ENCODE results near the gene SPTSSB. TPM values are rescaled to one million over a fixed set of nuclear protein-coding genes. Genes with fewer than 3 reads are reported as not detected.

SPTSSB gene
- total RNA-seq, 1 experiment from 2014 or later: 15.7 TPM

DNA sequence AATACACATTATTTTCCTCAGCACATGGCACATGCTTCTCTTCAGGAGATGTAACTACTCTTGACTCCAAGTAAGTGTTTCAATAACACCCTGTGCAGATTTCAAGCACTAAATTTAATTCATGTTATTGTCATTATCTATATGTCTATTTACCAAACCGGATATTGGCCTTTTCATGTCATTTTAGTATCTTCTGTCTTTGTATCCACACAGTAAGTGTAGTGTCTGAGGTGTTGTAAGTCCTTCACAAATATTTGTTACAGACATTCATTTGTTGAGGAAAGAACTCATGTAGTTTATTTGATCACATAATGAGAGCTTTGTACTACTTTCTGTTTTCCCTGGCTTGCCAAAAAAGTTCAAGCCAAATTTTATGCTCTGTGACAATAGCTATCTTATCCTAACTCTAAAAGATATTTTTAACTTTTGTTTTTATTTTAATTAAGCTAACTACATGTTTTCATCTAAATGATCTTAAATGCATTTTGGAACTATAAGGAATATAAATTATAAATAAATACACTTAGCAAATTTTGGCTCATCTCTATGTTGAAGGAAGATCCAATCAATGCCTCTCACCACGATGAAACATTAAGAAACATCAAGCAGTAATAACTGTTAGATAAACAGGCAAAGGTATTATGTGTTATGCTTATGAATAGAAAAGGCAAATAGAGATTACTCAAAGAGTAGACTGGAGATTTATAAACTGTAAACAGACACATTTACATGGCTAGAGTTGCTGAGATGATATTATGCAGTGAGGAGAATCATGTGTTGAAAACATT is 48.3 kb downstream of the SPTSSB start:
- Mint-ChIP-seq H3K4me1 (no peaks in the 10 kb centered on the region), H3K9me3 (peaks cover 8% of the 10 kb centered on the region), H3K27ac (no peak overlapping the region), H3K27me3 (ENCODE audit: low read depth) (no peaks in the 10 kb centered on the region), H3K4me3 (no peak overlapping the region), H3K36me3 (no peaks in the 10 kb centered on the region)
- ChIA-PET POLR2A (no interaction called here), CTCF (no interaction called here)
- TF ChIP-seq MXD4 (CRISPR knock-in tag; IDR thresholded peaks at IDR 0.05; ENCODE audit: borderline replicate concordance) (no peak), GTF2I (CRISPR knock-in tag; conservative IDR thresholded peaks at IDR 0.05) (no peak), JAZF1 (CRISPR knock-in tag; IDR thresholded peaks at IDR 0.05) (no peak), SP1 (CRISPR knock-in tag; conservative IDR thresholded peaks at IDR 0.05) (no peak), NR2C2 (CRISPR knock-in tag; IDR thresholded peaks at IDR 0.05) (no peak), NFE2L1 (CRISPR knock-in tag; IDR thresholded peaks at IDR 0.05) (no peak), NR3C1 (CRISPR knock-in tag; conservative IDR thresholded peaks at IDR 0.05; ENCODE audit: low read depth) (no peak)
- TF ChIP-seq, protein P1, sequence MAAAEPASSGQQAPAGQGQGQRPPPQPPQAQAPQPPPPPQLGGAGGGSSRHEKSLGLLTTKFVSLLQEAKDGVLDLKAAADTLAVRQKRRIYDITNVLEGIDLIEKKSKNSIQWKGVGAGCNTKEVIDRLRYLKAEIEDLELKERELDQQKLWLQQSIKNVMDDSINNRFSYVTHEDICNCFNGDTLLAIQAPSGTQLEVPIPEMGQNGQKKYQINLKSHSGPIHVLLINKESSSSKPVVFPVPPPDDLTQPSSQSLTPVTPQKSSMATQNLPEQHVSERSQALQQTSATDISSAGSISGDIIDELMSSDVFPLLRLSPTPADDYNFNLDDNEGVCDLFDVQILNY (CRISPR knock-in tag; IDR thresholded peaks at IDR 0.05): no peak
- TF ChIP-seq, protein P2, sequence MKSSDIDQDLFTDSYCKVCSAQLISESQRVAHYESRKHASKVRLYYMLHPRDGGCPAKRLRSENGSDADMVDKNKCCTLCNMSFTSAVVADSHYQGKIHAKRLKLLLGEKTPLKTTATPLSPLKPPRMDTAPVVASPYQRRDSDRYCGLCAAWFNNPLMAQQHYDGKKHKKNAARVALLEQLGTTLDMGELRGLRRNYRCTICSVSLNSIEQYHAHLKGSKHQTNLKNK (CRISPR knock-in tag; IDR thresholded peaks at IDR 0.05): no peak
- TF ChIP-seq, protein P3, sequence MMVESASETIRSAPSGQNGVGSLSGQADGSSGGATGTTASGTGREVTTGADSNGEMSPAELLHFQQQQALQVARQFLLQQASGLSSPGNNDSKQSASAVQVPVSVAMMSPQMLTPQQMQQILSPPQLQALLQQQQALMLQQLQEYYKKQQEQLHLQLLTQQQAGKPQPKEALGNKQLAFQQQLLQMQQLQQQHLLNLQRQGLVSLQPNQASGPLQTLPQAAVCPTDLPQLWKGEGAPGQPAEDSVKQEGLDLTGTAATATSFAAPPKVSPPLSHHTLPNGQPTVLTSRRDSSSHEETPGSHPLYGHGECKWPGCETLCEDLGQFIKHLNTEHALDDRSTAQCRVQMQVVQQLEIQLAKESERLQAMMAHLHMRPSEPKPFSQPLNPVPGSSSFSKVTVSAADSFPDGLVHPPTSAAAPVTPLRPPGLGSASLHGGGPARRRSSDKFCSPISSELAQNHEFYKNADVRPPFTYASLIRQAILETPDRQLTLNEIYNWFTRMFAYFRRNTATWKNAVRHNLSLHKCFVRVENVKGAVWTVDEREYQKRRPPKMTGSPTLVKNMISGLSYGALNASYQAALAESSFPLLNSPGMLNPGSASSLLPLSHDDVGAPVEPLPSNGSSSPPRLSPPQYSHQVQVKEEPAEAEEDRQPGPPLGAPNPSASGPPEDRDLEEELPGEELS (CRISPR knock-in tag; IDR thresholded peaks at IDR 0.05): no peak
- TF ChIP-seq, protein P4, sequence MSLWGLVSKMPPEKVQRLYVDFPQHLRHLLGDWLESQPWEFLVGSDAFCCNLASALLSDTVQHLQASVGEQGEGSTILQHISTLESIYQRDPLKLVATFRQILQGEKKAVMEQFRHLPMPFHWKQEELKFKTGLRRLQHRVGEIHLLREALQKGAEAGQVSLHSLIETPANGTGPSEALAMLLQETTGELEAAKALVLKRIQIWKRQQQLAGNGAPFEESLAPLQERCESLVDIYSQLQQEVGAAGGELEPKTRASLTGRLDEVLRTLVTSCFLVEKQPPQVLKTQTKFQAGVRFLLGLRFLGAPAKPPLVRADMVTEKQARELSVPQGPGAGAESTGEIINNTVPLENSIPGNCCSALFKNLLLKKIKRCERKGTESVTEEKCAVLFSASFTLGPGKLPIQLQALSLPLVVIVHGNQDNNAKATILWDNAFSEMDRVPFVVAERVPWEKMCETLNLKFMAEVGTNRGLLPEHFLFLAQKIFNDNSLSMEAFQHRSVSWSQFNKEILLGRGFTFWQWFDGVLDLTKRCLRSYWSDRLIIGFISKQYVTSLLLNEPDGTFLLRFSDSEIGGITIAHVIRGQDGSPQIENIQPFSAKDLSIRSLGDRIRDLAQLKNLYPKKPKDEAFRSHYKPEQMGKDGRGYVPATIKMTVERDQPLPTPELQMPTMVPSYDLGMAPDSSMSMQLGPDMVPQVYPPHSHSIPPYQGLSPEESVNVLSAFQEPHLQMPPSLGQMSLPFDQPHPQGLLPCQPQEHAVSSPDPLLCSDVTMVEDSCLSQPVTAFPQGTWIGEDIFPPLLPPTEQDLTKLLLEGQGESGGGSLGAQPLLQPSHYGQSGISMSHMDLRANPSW (CRISPR knock-in tag; conservative IDR thresholded peaks at IDR 0.05; ENCODE audit: low read depth): no peak
- TF ChIP-seq, protein P5, sequence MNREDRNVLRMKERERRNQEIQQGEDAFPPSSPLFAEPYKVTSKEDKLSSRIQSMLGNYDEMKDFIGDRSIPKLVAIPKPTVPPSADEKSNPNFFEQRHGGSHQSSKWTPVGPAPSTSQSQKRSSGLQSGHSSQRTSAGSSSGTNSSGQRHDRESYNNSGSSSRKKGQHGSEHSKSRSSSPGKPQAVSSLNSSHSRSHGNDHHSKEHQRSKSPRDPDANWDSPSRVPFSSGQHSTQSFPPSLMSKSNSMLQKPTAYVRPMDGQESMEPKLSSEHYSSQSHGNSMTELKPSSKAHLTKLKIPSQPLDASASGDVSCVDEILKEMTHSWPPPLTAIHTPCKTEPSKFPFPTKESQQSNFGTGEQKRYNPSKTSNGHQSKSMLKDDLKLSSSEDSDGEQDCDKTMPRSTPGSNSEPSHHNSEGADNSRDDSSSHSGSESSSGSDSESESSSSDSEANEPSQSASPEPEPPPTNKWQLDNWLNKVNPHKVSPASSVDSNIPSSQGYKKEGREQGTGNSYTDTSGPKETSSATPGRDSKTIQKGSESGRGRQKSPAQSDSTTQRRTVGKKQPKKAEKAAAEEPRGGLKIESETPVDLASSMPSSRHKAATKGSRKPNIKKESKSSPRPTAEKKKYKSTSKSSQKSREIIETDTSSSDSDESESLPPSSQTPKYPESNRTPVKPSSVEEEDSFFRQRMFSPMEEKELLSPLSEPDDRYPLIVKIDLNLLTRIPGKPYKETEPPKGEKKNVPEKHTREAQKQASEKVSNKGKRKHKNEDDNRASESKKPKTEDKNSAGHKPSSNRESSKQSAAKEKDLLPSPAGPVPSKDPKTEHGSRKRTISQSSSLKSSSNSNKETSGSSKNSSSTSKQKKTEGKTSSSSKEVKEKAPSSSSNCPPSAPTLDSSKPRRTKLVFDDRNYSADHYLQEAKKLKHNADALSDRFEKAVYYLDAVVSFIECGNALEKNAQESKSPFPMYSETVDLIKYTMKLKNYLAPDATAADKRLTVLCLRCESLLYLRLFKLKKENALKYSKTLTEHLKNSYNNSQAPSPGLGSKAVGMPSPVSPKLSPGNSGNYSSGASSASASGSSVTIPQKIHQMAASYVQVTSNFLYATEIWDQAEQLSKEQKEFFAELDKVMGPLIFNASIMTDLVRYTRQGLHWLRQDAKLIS (CRISPR knock-in tag; IDR thresholded peaks at IDR 0.05; ENCODE audit: borderline replicate concordance): no peak
- TF ChIP-seq, protein P6, sequence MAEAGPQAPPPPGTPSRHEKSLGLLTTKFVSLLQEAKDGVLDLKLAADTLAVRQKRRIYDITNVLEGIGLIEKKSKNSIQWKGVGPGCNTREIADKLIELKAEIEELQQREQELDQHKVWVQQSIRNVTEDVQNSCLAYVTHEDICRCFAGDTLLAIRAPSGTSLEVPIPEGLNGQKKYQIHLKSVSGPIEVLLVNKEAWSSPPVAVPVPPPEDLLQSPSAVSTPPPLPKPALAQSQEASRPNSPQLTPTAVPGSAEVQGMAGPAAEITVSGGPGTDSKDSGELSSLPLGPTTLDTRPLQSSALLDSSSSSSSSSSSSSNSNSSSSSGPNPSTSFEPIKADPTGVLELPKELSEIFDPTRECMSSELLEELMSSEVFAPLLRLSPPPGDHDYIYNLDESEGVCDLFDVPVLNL (CRISPR knock-in tag; IDR thresholded peaks at IDR 0.05; ENCODE audit: borderline replicate concordance, low read depth): no peak
- TF ChIP-seq, protein P7, sequence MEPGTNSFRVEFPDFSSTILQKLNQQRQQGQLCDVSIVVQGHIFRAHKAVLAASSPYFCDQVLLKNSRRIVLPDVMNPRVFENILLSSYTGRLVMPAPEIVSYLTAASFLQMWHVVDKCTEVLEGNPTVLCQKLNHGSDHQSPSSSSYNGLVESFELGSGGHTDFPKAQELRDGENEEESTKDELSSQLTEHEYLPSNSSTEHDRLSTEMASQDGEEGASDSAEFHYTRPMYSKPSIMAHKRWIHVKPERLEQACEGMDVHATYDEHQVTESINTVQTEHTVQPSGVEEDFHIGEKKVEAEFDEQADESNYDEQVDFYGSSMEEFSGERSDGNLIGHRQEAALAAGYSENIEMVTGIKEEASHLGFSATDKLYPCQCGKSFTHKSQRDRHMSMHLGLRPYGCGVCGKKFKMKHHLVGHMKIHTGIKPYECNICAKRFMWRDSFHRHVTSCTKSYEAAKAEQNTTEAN (CRISPR knock-in tag; IDR thresholded peaks at IDR 0.05): no peak
- TF ChIP-seq, protein P8, sequence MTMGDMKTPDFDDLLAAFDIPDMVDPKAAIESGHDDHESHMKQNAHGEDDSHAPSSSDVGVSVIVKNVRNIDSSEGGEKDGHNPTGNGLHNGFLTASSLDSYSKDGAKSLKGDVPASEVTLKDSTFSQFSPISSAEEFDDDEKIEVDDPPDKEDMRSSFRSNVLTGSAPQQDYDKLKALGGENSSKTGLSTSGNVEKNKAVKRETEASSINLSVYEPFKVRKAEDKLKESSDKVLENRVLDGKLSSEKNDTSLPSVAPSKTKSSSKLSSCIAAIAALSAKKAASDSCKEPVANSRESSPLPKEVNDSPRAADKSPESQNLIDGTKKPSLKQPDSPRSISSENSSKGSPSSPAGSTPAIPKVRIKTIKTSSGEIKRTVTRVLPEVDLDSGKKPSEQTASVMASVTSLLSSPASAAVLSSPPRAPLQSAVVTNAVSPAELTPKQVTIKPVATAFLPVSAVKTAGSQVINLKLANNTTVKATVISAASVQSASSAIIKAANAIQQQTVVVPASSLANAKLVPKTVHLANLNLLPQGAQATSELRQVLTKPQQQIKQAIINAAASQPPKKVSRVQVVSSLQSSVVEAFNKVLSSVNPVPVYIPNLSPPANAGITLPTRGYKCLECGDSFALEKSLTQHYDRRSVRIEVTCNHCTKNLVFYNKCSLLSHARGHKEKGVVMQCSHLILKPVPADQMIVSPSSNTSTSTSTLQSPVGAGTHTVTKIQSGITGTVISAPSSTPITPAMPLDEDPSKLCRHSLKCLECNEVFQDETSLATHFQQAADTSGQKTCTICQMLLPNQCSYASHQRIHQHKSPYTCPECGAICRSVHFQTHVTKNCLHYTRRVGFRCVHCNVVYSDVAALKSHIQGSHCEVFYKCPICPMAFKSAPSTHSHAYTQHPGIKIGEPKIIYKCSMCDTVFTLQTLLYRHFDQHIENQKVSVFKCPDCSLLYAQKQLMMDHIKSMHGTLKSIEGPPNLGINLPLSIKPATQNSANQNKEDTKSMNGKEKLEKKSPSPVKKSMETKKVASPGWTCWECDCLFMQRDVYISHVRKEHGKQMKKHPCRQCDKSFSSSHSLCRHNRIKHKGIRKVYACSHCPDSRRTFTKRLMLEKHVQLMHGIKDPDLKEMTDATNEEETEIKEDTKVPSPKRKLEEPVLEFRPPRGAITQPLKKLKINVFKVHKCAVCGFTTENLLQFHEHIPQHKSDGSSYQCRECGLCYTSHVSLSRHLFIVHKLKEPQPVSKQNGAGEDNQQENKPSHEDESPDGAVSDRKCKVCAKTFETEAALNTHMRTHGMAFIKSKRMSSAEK (CRISPR knock-in tag; IDR thresholded peaks at IDR 0.05; ENCODE audit: borderline replicate concordance): no peak
- ATAC-seq (no peak), DNase-seq (ENCODE audit: low spot score) (no peak)
